ENCODE measurements around the gene PRKCZ. TPM values are rescaled to one million over a fixed set of nuclear protein-coding genes. Genes with fewer than 3 reads are reported as not detected.
A peak's percentile ranks its signal among the peaks of the same experiment; 100 is the strongest.

Gene PRKCZ
- total RNA-seq, 2 experiments from 2014 or later = 8.0 to 10.0 TPM

DNA sequence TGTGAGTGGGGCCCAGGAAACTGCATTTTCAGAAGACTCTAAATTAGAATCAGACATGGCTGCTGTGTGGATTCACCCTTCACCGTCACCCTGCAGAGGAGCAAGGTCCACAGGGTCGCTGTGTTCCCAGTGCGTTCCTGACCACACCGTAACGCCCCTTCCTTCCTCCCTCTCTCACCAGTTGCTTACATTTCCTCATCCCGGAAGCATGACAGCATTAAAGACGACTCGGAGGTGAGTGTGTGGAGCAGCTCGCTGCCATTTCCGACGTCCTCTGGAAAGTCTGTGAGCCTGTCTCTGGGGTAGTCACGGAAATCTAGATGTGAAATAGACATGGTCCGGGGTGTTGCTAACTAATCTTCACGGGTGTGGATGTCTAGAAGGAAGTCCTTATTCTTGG is 98.5 kb downstream of the PRKCZ start:
- no TSS peak for BruUV-seq (replicated peaks)
- H3K36me3 ChIP-seq (ENCODE audit: insufficient read depth, low read length) = no peaks in the 10 kb centered on the region
- H3K9me3 ChIP-seq (ENCODE audit: low read length) = no peaks in the 10 kb centered on the region
- DNase-seq (ENCODE audit: low spot score) = peak; percentile 18
- H3K27ac ChIP-seq (ENCODE audit: low read depth, low read length, poor library complexity, severe bottlenecking) = no peak overlapping the region
- H3K9me2 ChIP-seq (ENCODE audit: insufficient read depth, low read length) = no peaks in the 10 kb centered on the region
- no peak overlapping the region for H3K4me3 ChIP-seq (ENCODE audit: low read depth, low read length, poor library complexity, severe bottlenecking)
- H2AFZ ChIP-seq (ENCODE audit: low read length) = no peak overlapping the region
- TF ChIP-seq, protein P1, sequence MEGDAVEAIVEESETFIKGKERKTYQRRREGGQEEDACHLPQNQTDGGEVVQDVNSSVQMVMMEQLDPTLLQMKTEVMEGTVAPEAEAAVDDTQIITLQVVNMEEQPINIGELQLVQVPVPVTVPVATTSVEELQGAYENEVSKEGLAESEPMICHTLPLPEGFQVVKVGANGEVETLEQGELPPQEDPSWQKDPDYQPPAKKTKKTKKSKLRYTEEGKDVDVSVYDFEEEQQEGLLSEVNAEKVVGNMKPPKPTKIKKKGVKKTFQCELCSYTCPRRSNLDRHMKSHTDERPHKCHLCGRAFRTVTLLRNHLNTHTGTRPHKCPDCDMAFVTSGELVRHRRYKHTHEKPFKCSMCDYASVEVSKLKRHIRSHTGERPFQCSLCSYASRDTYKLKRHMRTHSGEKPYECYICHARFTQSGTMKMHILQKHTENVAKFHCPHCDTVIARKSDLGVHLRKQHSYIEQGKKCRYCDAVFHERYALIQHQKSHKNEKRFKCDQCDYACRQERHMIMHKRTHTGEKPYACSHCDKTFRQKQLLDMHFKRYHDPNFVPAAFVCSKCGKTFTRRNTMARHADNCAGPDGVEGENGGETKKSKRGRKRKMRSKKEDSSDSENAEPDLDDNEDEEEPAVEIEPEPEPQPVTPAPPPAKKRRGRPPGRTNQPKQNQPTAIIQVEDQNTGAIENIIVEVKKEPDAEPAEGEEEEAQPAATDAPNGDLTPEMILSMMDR (conservative IDR thresholded peaks at IDR 0.05; ENCODE audit: low read length) = no peak
- TF ChIP-seq EZH2phosphoT487 (IDR thresholded peaks at IDR 0.05; ENCODE audit: borderline replicate concordance, low read depth, low read length) = no peak
- no peaks in the 10 kb centered on the region for H4K20me1 ChIP-seq (ENCODE audit: insufficient read depth, low read length)
- intact Hi-C loops (cut with micrococcal nuclease; ENCODE audit: unreplicated experiment) = no loop called here
- no peaks in the 10 kb centered on the region for H3K79me2 ChIP-seq (ENCODE audit: insufficient read depth, low read depth, low read length)
- peaks cover 11% of the 10 kb centered on the region for H3K4me1 ChIP-seq (ENCODE audit: insufficient read depth, low read length, poor library complexity, severe bottlenecking)
- POLR2A ChIA-PET = no interaction called here
- no peak overlapping the region; the same call in 1 of the 2 replicates for H3K4me2 ChIP-seq (ENCODE audit: low read length)
- CTCF ChIA-PET (ENCODE audit: unreplicated experiment) = no interaction called here

DNA sequence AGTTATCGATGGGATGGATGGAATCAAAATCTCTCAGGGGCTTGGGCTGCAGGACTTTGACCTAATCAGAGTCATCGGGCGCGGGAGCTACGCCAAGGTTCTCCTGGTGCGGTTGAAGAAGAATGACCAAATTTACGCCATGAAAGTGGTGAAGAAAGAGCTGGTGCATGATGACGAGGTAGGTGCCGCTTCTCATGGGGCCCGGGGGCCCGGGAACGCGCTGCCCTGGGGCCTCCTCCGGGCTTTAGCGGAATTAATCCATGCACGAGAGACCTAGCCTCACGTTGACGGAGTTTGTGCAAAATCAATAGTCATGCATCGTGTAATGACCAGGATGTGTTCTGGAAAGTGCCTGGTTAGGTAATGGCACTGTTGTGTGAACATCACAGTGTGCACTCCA is 100.6 kb downstream of the PRKCZ start:
- intact Hi-C loops (cut with micrococcal nuclease; ENCODE audit: unreplicated experiment) = no loop called here
- BruUV-seq (replicated peaks) = no TSS peak
- Histone ChIP-seq H4K20me1 (ENCODE audit: insufficient read depth, low read length) (no peaks in the 10 kb centered on the region), H3K36me3 (ENCODE audit: insufficient read depth, low read length) (no peaks in the 10 kb centered on the region), H3K4me2 (ENCODE audit: low read length) (no peak overlapping the region), H2AFZ (ENCODE audit: low read length) (no peak overlapping the region), H3K9me2 (ENCODE audit: insufficient read depth, low read length) (no peaks in the 10 kb centered on the region), H3K79me2 (ENCODE audit: insufficient read depth, low read depth, low read length) (no peaks in the 10 kb centered on the region), H3K4me3 (ENCODE audit: low read depth, low read length, poor library complexity, severe bottlenecking) (no peak overlapping the region), H3K27ac (ENCODE audit: low read depth, low read length, poor library complexity, severe bottlenecking) (no peak overlapping the region), H3K4me1 (ENCODE audit: insufficient read depth, low read length, poor library complexity, severe bottlenecking) (peaks cover 11% of the 10 kb centered on the region), H3K9me3 (ENCODE audit: low read length) (no peaks in the 10 kb centered on the region)
- CTCF ChIA-PET (ENCODE audit: unreplicated experiment) = no interaction called here
- DNase-seq (ENCODE audit: low spot score) = no peak
- TF ChIP-seq EZH2phosphoT487 (IDR thresholded peaks at IDR 0.05; ENCODE audit: borderline replicate concordance, low read depth, low read length) = no peak
- TF ChIP-seq, protein P1 (conservative IDR thresholded peaks at IDR 0.05; ENCODE audit: low read length) = no peak
- POLR2A ChIA-PET = no interaction called here

DNA sequence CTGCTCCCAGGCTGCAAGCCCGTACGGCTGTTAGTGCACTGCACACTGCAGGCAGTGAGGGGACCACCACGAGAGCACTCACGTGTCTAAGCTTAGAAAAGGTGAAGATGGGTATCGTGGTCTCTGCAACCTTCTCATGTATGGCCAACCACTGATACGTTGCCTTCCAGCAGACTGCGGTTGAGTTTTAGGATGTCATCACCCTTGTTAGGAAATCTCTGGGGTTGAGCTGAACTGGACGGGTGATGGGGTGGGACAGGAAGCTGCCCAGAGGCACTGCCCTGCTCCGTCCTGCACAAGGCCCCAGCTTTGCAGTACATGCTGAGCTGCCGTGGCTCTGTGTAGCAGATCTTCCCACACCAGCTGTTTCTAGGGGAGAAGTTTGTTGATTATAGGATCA is 101.0 kb downstream of the PRKCZ start:
- CTCF ChIA-PET (ENCODE audit: unreplicated experiment) = no interaction called here
- H3K4me1 ChIP-seq (ENCODE audit: insufficient read depth, low read length, poor library complexity, severe bottlenecking) = peaks cover 11% of the 10 kb centered on the region
- no peak overlapping the region for H3K27ac ChIP-seq (ENCODE audit: low read depth, low read length, poor library complexity, severe bottlenecking)
- H3K4me3 ChIP-seq (ENCODE audit: low read depth, low read length, poor library complexity, severe bottlenecking) = no peak overlapping the region
- H3K4me2 ChIP-seq (ENCODE audit: low read length) = no peak overlapping the region
- BruUV-seq (replicated peaks) = no TSS peak
- H3K9me2 ChIP-seq (ENCODE audit: insufficient read depth, low read length) = no peaks in the 10 kb centered on the region
- TF ChIP-seq, protein P1 (conservative IDR thresholded peaks at IDR 0.05; ENCODE audit: low read length) = no peak
- no peak for TF ChIP-seq EZH2phosphoT487 (IDR thresholded peaks at IDR 0.05; ENCODE audit: borderline replicate concordance, low read depth, low read length)
- POLR2A ChIA-PET = no interaction called here
- DNase-seq (ENCODE audit: low spot score) = no peak
- H4K20me1 ChIP-seq (ENCODE audit: insufficient read depth, low read length) = no peaks in the 10 kb centered on the region
- no peaks in the 10 kb centered on the region for H3K79me2 ChIP-seq (ENCODE audit: insufficient read depth, low read depth, low read length)
- intact Hi-C loops (cut with micrococcal nuclease; ENCODE audit: unreplicated experiment) = no loop called here
- no peak overlapping the region for H2AFZ ChIP-seq (ENCODE audit: low read length)
- H3K9me3 ChIP-seq (ENCODE audit: low read length) = no peaks in the 10 kb centered on the region
- H3K36me3 ChIP-seq (ENCODE audit: insufficient read depth, low read length) = no peaks in the 10 kb centered on the region
